ENCODE measurements around the gene FGF3. TPM values are rescaled to one million over a fixed set of nuclear protein-coding genes. Genes with fewer than 3 reads are reported as not detected.

FGF3 gene
- total and polyA plus RNA-seq, 4 experiments from 2014 or later, result not detected

DNA sequence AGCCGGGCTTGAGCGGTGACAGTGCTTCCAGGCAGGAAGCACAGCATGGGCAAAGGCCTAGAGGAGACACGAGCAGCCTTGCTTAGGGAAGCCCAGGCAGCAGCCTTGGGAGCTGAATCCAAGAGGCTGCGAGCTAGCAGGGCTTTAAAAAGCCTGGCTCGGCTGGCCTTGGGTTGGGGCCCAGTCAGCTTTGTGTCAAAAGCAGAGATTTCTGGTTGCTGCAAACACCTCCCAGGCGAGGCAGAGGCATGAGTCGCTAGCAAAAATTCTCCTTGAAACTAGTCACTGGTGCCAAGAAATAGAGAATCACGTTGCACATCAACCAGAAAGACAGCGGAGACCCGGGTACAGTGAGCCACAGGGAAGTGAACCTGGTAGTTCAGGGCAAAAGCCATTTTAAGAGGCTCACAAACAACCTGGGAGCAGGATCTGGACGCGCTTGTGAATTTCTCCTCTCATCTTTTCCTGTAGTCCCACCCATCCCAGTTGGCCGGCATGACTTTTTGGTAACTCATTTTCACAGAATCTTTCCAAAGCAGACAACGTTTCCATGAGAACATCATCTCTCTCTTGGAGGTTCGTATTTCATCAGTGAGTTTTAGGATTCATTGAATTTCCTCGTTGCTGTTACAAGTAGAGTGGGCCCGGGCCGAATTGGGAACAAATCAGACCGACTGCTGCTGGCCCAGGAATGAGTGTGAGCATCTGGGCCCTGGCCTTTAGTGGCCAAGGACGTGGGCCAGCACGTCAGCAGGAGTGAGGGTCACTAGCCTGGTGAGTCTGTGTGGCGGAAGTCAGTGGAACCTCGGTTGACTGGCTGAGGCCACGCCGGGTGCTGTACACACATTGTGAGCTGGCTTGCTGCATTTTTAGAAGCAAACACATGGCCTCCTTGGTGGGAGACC, 27.7 kb downstream of the FGF3 start:
- Mint-ChIP-seq H3K27ac (no peak overlapping the region), H3K4me3 (no peak overlapping the region), H3K27me3 (peaks cover 0 to 6% of the 10 kb centered on the region in 2 donors), H3K9me3 (no peaks in the 10 kb centered on the region), H3K4me1 (no peaks in the 10 kb centered on the region), H3K36me3 (no peaks in the 10 kb centered on the region)
- ChIA-PET POLR2A (ENCODE audit: partially characterized antibody) (no interaction called here), CTCF (ENCODE audit: partially characterized antibody) (no interaction called here)
- Histone ChIP-seq H3K27ac (ENCODE audit: low read depth, low read length) (no peak overlapping the region), H3K4me3 (ENCODE audit: low read length in 2 of 2) (no peak overlapping the region), H3K9me3 (ENCODE audit: control insufficient read depth in 1 of 2, low read length in 2 of 2) (no peaks in the 10 kb centered on the region), H3K27me3 (ENCODE audit: insufficient read depth, low read length) (no peaks in the 10 kb centered on the region), H3K4me1 (ENCODE audit: insufficient read depth, low read length) (no peaks in the 10 kb centered on the region), H3K36me3 (ENCODE audit: insufficient read depth, low read length) (no peaks in the 10 kb centered on the region)
- intact Hi-C loops (cut with micrococcal nuclease), result no loop called here
- no peak for DNase-seq

DNA sequence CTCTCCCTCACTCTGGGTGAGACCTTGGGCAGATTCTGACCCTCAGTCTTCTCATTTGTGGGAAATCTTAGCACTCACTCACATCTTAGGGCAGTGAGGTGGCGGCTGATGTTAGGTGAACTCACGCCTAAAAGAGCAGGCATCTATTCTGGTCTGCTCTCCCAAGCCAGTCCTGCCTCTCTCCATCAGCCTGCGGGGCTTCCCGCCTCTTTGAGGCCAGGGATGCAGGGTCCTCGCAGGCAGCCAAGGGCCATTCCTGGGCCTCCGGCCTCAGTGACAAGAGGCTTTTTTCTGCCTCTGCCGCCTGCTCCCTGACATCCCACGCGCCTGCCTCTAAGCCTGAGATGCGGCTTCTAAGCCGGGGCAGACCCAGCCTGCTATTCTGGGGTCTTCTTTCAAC, 30.3 kb downstream of the FGF3 start:
- H3K4me1 Mint-ChIP-seq, result no peaks in the 10 kb centered on the region
- Histone ChIP-seq H3K36me3 (ENCODE audit: insufficient read depth, low read length) (no peaks in the 10 kb centered on the region), H3K9me3 (ENCODE audit: control insufficient read depth in 1 of 2, low read length in 2 of 2) (no peaks in the 10 kb centered on the region), H3K27ac (ENCODE audit: low read depth, low read length) (no peak overlapping the region), H3K4me1 (ENCODE audit: insufficient read depth, low read length) (no peaks in the 10 kb centered on the region), H3K4me3 (ENCODE audit: low read length in 2 of 2) (no peak overlapping the region), H3K27me3 (ENCODE audit: insufficient read depth, low read length) (no peaks in the 10 kb centered on the region)
- no peaks in the 10 kb centered on the region for H3K36me3 Mint-ChIP-seq
- no peak overlapping the region for H3K4me3 Mint-ChIP-seq
- no peak for DNase-seq
- ChIA-PET CTCF (ENCODE audit: partially characterized antibody) (no interaction called here), POLR2A (ENCODE audit: partially characterized antibody) (no interaction called here)
- H3K27me3 Mint-ChIP-seq, result peaks cover 0 to 4% of the 10 kb centered on the region in 2 donors
- H3K9me3 Mint-ChIP-seq, result no peaks in the 10 kb centered on the region
- H3K27ac Mint-ChIP-seq, result no peak overlapping the region
- intact Hi-C loops (cut with micrococcal nuclease), result no loop called here

DNA sequence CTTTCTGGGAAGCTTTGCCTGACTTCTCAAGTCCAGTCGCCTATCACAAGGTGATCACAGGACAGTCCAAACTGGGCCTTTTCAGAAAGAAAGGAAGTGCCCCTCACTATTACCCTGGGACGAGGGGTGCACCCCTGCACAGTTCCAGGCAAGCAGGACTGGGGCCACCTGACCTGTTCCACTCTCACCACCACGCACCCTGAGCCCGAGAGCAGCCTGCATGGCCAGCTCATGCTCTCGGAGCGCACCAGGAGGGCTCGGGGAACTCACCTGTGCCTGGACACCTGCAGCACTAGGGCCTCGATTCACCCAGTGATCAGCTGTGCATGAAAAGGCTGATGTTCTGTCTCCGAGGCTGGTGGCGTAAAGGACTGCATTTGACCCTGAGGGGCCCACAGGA, 31.3 kb downstream of the FGF3 start:
- ChIA-PET POLR2A (ENCODE audit: partially characterized antibody) (no interaction called here), CTCF (ENCODE audit: partially characterized antibody) (no interaction called here)
- no peak overlapping the region for H3K27ac ChIP-seq (ENCODE audit: low read depth, low read length)

DNA sequence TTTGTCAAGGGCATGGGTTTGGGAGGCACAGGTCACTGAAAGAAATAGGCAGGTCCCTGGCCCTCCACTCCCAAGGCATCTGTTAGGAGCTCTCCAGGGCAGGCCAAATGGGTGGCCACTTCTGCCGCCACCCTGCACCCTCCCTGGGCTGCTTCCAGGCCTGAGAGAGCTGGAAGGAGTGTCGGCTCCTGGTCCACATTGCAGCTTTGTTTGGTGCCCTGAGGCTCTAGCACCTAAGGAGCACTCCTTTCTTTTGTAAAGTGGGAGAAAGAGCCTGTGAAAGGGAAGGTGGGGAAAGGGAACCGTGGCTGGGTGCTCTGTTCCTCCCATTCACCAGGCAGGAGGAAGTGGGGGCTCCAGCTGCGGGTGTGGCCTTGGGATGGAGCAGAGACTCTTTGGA, 31.8 kb downstream of the FGF3 start:
- Histone ChIP-seq H3K9me3 (ENCODE audit: control insufficient read depth in 1 of 2, low read length in 2 of 2) (no peaks in the 10 kb centered on the region), H3K27me3 (ENCODE audit: insufficient read depth, low read length) (no peaks in the 10 kb centered on the region), H3K27ac (ENCODE audit: low read depth, low read length) (no peak overlapping the region), H3K4me3 (ENCODE audit: low read length in 2 of 2) (no peak overlapping the region), H3K36me3 (ENCODE audit: insufficient read depth, low read length) (no peaks in the 10 kb centered on the region), H3K4me1 (ENCODE audit: insufficient read depth, low read length) (no peaks in the 10 kb centered on the region)
- DNase-seq, result no peak
- H3K9me3 Mint-ChIP-seq, result no peaks in the 10 kb centered on the region
- no peaks in the 10 kb centered on the region for H3K4me1 Mint-ChIP-seq
- H3K4me3 Mint-ChIP-seq, result no peak overlapping the region
- intact Hi-C loops (cut with micrococcal nuclease), result no loop called here
- ChIA-PET CTCF (ENCODE audit: partially characterized antibody) (no interaction called here), POLR2A (ENCODE audit: partially characterized antibody) (no interaction called here)
- H3K36me3 Mint-ChIP-seq, result no peaks in the 10 kb centered on the region
- no peak overlapping the region for H3K27ac Mint-ChIP-seq
- peaks cover 0 to 2% of the 10 kb centered on the region in 2 donors for H3K27me3 Mint-ChIP-seq

More for the DNA sequence above, 31.3 kb downstream of the FGF3 start:
- H3K27me3 ChIP-seq (ENCODE audit: insufficient read depth, low read length), result no peaks in the 10 kb centered on the region
- Mint-ChIP-seq H3K9me3 (no peaks in the 10 kb centered on the region), H3K27ac (no peak overlapping the region), H3K36me3 (no peaks in the 10 kb centered on the region), H3K4me1 (no peaks in the 10 kb centered on the region), H3K27me3 (peaks cover 0 to 2% of the 10 kb centered on the region in 2 donors), H3K4me3 (no peak overlapping the region)
- DNase-seq, result no peak
- H3K36me3 ChIP-seq (ENCODE audit: insufficient read depth, low read length), result no peaks in the 10 kb centered on the region
- H3K4me1 ChIP-seq (ENCODE audit: insufficient read depth, low read length), result no peaks in the 10 kb centered on the region
- no peak overlapping the region for H3K4me3 ChIP-seq (ENCODE audit: low read length in 2 of 2)
- no peaks in the 10 kb centered on the region for H3K9me3 ChIP-seq (ENCODE audit: control insufficient read depth in 1 of 2, low read length in 2 of 2)
- intact Hi-C loops (cut with micrococcal nuclease), result no loop called here

DNA sequence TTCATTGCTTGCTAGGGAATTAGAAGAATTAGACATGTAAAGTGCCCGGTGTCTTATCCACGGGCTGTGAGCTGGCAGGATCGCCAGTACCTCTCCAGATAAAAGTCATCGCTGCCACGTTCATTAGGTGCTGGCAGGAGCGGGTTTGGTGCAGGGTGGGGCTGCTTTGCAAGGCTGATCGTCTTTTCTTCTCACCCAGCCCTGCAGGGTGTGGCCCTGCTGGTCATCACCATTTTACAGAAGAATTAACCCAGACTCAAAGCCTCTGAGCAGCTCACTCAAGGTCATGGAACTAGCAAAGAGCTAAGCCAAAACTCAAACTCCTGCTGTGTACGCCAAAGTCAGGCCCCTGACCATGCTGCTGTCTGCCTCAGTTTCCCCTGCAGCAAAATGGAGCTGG, 38.0 kb downstream of the FGF3 start:
- H3K9me3 Mint-ChIP-seq, result peaks cover 0 to 4% (median 0%) of the 10 kb centered on the region in 8 donors
- ChIA-PET POLR2A (ENCODE audit: partially characterized antibody) (no interaction called here), CTCF (ENCODE audit: partially characterized antibody) (no interaction called here)
- no peaks in the 10 kb centered on the region for H3K9me3 ChIP-seq (ENCODE audit: control insufficient read depth in 1 of 2, low read length in 2 of 2)
- no peaks in the 10 kb centered on the region for H3K36me3 Mint-ChIP-seq
- no peak overlapping the region for H3K27ac Mint-ChIP-seq
- H3K4me3 ChIP-seq (ENCODE audit: low read length in 2 of 2), result no peak overlapping the region
- H3K4me3 Mint-ChIP-seq, result no peak overlapping the region
- intact Hi-C loops (cut with micrococcal nuclease), result no loop called here
- no peaks in the 10 kb centered on the region for H3K4me1 Mint-ChIP-seq
- peaks cover 12 to 21% of the 10 kb centered on the region in 2 donors for H3K27me3 Mint-ChIP-seq
- H3K27ac ChIP-seq (ENCODE audit: low read depth, low read length), result no peak overlapping the region
- no peaks in the 10 kb centered on the region for H3K36me3 ChIP-seq (ENCODE audit: insufficient read depth, low read length)
- DNase-seq, result no peak
- H3K27me3 ChIP-seq (ENCODE audit: insufficient read depth, low read length), result no peaks in the 10 kb centered on the region
- H3K4me1 ChIP-seq (ENCODE audit: insufficient read depth, low read length), result no peaks in the 10 kb centered on the region

DNA sequence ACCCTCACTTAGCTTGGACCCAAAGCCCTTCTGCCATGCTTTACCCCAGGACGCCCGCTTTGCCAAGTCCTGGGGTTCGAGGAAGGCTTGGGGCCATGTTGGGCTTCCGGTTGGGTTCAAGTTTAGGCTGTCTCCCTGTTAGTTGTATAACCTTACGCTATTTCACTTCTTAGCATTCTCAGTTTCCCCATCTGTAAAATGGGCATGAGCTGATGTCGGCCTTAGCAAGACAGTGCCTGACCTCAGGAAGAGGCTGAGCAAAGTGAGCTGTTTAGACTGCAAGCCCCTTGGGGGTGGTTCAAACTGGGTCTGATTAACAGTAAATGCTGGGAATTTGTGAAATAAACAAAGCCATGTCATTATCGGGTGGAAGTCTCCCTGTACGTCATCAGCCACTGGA, 40.8 kb downstream of the FGF3 start:
- H3K36me3 ChIP-seq (ENCODE audit: insufficient read depth, low read length), result no peaks in the 10 kb centered on the region
- no peaks in the 10 kb centered on the region for H3K9me3 ChIP-seq (ENCODE audit: control insufficient read depth in 1 of 2, low read length in 2 of 2)
- no peaks in the 10 kb centered on the region for H3K4me1 ChIP-seq (ENCODE audit: insufficient read depth, low read length)
- no peak overlapping the region for H3K27ac Mint-ChIP-seq
- H3K27ac ChIP-seq (ENCODE audit: low read depth, low read length), result no peak overlapping the region
- no peak overlapping the region for H3K4me3 ChIP-seq (ENCODE audit: low read length in 2 of 2)
- no peak for DNase-seq
- peaks cover 17 to 21% of the 10 kb centered on the region in 2 donors for H3K27me3 Mint-ChIP-seq
- no peaks in the 10 kb centered on the region for H3K27me3 ChIP-seq (ENCODE audit: insufficient read depth, low read length)
- CTCF ChIA-PET (ENCODE audit: partially characterized antibody), result interaction anchor here (0.9 kb wide), 1 partner anchor 26 kb away, joined by 3 read pairs; no protein-coding TSS in a partner anchor
- no peak overlapping the region for H3K4me3 Mint-ChIP-seq
- no peaks in the 10 kb centered on the region for H3K36me3 Mint-ChIP-seq
- intact Hi-C loops (cut with micrococcal nuclease), result no loop called here
- POLR2A ChIA-PET (ENCODE audit: partially characterized antibody), result no interaction called here
- H3K9me3 Mint-ChIP-seq, result peaks cover 0 to 4% (median 0%) of the 10 kb centered on the region in 8 donors
- H3K4me1 Mint-ChIP-seq, result no peaks in the 10 kb centered on the region

DNA sequence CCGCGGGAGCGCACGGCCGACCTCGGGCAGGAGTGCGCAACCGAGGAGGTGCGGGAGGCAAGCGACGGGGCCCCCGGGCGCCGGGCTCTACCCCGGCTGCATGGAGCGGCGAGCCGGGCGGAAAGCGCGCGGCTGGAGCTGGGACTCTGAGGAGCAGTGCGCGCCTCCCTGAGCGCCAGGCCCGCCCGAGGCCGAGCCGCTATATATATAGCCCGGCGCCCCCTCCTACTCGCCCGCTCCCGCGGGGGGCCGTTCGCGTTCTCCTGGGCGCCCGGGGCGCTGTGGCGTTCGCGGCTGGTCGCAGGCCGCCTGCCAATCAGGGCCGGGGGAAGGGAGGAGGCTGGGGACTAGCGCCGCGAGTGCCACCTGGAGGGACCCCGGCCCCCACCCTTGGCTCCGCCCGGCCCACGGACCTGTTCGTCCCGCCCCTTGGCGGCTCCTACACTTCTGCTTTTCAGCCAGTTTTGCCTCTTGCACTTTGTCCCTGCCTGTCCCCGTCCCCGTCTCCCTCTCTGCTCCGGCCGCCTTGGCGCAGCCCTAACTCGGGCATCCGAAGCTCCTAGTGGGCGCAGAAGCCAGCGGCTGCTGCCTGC, 44.0 kb downstream of the FGF3 start, which contains the start of gene FGF4:
Gene FGF4 (minus strand): TSS at position 179 of the 593 bp plus-strand sequence. CDS start 257 bp downstream, outside the sequence.
- Histone ChIP-seq H3K4me1 (ENCODE audit: insufficient read depth, low read length) (no peaks in the 10 kb centered on the region), H3K27me3 (ENCODE audit: insufficient read depth, low read length) (no peaks in the 10 kb centered on the region), H3K27ac (ENCODE audit: low read depth, low read length) (no peak within 1 kb of the TSS), H3K4me3 (ENCODE audit: low read length in 2 of 2) (no peak within 1 kb of the TSS), H3K9me3 (ENCODE audit: control insufficient read depth in 1 of 2, low read length in 2 of 2) (no peaks in the 10 kb centered on the region), H3K36me3 (ENCODE audit: insufficient read depth, low read length) (no peaks in the 10 kb centered on the region)
- Mint-ChIP-seq H3K4me1 (no peaks in the 10 kb centered on the region), H3K27me3 (peaks cover 21 to 31% of the 10 kb centered on the region in 2 donors), H3K36me3 (no peaks in the 10 kb centered on the region), H3K27ac (no peak within 1 kb of the TSS), H3K9me3 (peaks cover 0 to 6% (median 0%) of the 10 kb centered on the region in 8 donors), H3K4me3 (no peak within 1 kb of the TSS)
- CTCF ChIA-PET (ENCODE audit: partially characterized antibody), result no interaction called here
- DNase-seq, result no peak
- POLR2A ChIA-PET (ENCODE audit: partially characterized antibody), result no interaction called here
- intact Hi-C loops (cut with micrococcal nuclease), result no loop called here

Measured in CD4-positive, alpha-beta memory T cell (primary cell).